Activated T-helper 17 cell treated with anti-CD3 and anti-CD28 coated beads, Interleukin-2, amount 50 U/mL, for 72 hours (primary cell): ENCODE data around the gene XAF1. TPM values are rescaled to one million over a fixed set of nuclear protein-coding genes. Genes with fewer than 3 reads are reported as not detected.

Source experiments
- ATAC-seq: fragments of 150-1000 bp; cut with Tn5 transposase; replicated peaks from 2 replicates; pipeline ENCODE4 v1.10.0; 2021; ENCODE audit warnings: mild to moderate bottlenecking, moderate library complexity
- H3K27ac Mint-ChIP-seq: one replicate; pipeline ENCODE4 v1.8.0; 2022; ENCODE audit warnings: mixed read lengths
- H3K27me3 Mint-ChIP-seq: one replicate; pipeline ENCODE4 v1.8.0; 2022; ENCODE audit warnings: mixed read lengths
- H3K36me3 Mint-ChIP-seq: one replicate; pipeline ENCODE4 v1.8.0; 2022; ENCODE audit warnings: low read depth, mild to moderate bottlenecking, mixed read lengths
- H3K4me1 Mint-ChIP-seq: one replicate; pipeline ENCODE4 v1.8.0; 2022; ENCODE audit warnings: mixed read lengths
- H3K4me3 Mint-ChIP-seq: one replicate; pipeline ENCODE4 v1.8.0; 2022; ENCODE audit warnings: mild to moderate bottlenecking, mixed read lengths
- H3K9me3 Mint-ChIP-seq: one replicate; pipeline ENCODE4 v1.8.0; 2022; ENCODE audit warnings: mixed read lengths
- total RNA-seq, 2 donors: library from RNA; stranded (reverse); gene quantifications; one replicate each; pipeline ENCODE4 v1.2.3, GENCODE V29; 2022

Gene XAF1
- total RNA-seq, 2 donors from 2014 or later = 10.1 to 15.4 TPM

DNA sequence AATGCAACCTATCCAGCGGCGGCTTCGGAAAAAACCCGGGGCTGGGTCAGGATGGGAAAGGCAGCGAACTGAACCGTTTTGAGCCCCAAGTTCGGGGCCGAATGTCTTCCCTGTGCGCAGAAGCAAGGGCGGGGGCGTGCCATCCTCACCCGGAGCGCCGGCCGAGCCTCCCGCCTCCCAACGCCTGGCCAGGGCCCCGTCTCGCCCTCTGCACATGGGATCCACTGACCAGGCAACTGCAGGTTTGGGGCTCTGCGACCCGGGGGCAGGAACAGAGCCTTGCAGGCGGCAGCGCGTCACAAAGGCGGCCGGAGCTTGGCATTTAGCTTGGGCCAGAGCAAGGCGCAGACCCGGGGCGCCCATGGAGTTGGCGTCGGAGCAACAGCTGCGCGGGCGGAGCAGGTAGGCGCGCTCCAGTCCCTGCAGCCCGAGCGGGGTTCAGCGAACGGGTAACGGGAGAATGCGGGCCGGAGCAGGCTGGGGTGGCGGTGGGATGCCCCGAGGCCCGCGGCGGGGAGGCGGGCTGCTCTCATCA lies 20.1 kb downstream of the XAF1 start, which contains the start of gene FBXO39:
TSS of gene FBXO39 (plus strand) at position 345 of the 535 bp plus-strand sequence. CDS start 3,654 bp downstream, outside the sequence.
- H3K36me3 Mint-ChIP-seq = peaks cover 36% of the 10 kb centered on the region
- peaks cover 20% of the 10 kb centered on the region for H3K27me3 Mint-ChIP-seq
- no peak within 1 kb of the TSS for H3K4me3 Mint-ChIP-seq
- ATAC-seq = no peak
- peaks cover 24% of the 10 kb centered on the region for H3K9me3 Mint-ChIP-seq
- H3K27ac Mint-ChIP-seq = no peak within 1 kb of the TSS
- H3K4me1 Mint-ChIP-seq = no peaks in the 10 kb centered on the region

DNA sequence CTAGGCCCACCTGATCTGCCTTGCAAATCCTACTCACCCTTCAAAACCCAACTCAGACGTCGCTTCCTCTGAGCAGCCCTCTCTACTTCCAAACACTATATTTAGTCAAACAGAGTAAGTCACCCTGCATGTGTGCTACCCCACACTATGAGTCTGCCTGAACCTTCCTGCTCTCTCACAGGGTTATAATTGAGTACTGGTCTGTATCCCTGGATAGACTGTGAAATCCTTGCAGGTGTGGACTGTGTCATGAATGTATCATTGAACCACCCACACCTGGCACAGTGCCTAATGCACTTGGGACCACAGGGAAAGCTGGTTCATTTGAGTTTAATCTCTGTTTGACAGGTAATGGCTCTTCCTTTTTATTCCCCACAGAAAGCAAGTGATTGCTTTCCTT lies 23.6 kb downstream of the XAF1 start:
- H3K27me3 Mint-ChIP-seq = peaks cover 40% of the 10 kb centered on the region
- peaks cover under 1% of the 10 kb centered on the region for H3K36me3 Mint-ChIP-seq
- no peak overlapping the region for H3K27ac Mint-ChIP-seq
- peaks cover 32% of the 10 kb centered on the region for H3K9me3 Mint-ChIP-seq
- no peaks in the 10 kb centered on the region for H3K4me1 Mint-ChIP-seq
- H3K4me3 Mint-ChIP-seq = no peak overlapping the region
- ATAC-seq = no peak

DNA sequence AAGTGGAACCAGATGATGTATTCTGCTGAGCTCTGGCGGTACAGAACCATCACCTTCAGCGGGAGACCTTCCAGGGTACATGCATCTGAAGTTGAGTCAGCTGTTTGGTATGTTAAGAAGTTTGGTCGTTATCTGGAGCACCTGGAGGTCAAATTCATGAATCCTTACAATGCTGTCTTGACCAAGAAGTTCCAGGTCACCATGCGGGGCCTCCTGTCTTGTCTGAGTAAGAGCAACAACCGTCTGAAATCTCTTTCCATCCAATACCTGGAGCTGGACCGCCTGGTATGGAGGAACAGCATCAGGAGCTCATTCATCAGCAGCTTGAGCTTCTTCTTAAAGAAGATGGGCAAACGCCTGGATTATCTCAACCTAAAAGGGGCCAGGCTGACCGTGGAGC lies 24.2 kb downstream of the XAF1 start:
- peaks cover 38% of the 10 kb centered on the region for H3K27me3 Mint-ChIP-seq
- H3K36me3 Mint-ChIP-seq = no peaks in the 10 kb centered on the region
- H3K4me1 Mint-ChIP-seq = no peaks in the 10 kb centered on the region
- no peak for ATAC-seq
- H3K9me3 Mint-ChIP-seq = peaks cover 31% of the 10 kb centered on the region
- H3K4me3 Mint-ChIP-seq = no peak overlapping the region
- no peak overlapping the region for H3K27ac Mint-ChIP-seq

DNA sequence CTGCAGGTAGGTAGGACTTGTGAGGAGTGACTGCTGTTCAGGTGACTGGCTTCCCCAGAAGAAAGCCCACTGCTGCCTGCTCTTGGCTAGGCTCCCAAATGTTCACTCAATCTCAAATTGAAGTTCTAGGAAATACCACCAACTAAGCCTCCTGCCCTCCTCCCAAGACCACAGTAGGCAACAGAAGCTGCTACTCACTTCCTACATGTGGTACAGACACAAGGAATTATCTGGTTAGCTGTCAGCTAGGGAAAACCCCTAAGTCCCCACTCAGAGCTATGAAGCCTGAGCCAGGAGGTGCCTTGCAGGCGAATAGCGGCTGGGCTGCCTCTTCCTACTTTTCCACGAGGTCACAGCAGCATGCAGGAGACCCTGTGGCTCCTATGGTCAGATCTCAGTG lies 25.0 kb downstream of the XAF1 start:
- Mint-ChIP-seq H3K9me3 (peaks cover 31% of the 10 kb centered on the region), H3K36me3 (no peaks in the 10 kb centered on the region), H3K4me1 (peaks cover 1% of the 10 kb centered on the region), H3K27me3 (peaks cover 40% of the 10 kb centered on the region), H3K27ac (no peak overlapping the region), H3K4me3 (no peak overlapping the region)
- ATAC-seq = no peak

DNA sequence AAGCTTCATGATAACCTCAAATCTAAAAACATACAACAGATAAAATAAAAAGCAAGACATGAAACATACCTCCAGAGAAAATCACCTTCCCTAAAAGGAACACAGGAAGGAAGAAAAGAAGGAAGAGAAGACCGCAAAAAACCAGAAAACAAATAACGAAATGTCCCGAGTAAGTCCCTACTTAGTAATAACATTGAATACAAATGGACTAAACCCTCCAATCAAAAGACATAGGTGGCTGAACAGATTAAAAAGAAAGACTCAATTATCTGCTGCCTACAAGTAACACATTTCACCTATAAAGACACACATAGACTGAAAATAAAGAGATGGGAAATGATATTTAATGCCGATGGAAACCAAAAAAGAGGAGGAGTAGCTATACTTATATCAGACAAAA lies 26.4 kb downstream of the XAF1 start:
- no peak for ATAC-seq
- no peak overlapping the region for H3K27ac Mint-ChIP-seq
- H3K27me3 Mint-ChIP-seq = peaks cover 50% of the 10 kb centered on the region
- H3K36me3 Mint-ChIP-seq = no peaks in the 10 kb centered on the region
- H3K4me3 Mint-ChIP-seq = no peak overlapping the region
- peaks cover 31% of the 10 kb centered on the region for H3K9me3 Mint-ChIP-seq
- H3K4me1 Mint-ChIP-seq = peaks cover 4% of the 10 kb centered on the region

DNA sequence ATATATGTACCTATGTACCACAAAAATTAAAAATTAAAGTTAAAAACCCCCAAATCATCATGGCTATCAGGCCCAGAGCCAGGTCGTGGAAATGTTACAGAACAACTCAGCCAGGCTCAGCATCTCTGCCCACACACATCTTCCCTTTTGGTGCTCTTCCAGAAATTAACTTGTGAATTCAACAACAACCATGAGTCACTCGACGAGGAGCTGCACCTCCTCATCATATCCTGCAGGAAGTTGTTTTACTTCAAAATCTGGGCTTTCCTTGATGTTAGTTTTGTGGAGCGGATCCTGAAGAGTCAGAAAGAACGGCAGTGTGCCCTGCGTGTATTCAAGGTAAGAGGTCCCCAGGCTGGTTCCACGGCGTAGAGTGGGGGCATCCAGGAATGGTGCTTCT lies 30.8 kb downstream of the XAF1 start:
- Mint-ChIP-seq H3K4me3 (no peak overlapping the region), H3K27me3 (peaks cover 62% of the 10 kb centered on the region), H3K27ac (no peak overlapping the region), H3K4me1 (peaks cover 4% of the 10 kb centered on the region), H3K9me3 (peaks cover 24% of the 10 kb centered on the region), H3K36me3 (no peaks in the 10 kb centered on the region)
- no peak for ATAC-seq

DNA sequence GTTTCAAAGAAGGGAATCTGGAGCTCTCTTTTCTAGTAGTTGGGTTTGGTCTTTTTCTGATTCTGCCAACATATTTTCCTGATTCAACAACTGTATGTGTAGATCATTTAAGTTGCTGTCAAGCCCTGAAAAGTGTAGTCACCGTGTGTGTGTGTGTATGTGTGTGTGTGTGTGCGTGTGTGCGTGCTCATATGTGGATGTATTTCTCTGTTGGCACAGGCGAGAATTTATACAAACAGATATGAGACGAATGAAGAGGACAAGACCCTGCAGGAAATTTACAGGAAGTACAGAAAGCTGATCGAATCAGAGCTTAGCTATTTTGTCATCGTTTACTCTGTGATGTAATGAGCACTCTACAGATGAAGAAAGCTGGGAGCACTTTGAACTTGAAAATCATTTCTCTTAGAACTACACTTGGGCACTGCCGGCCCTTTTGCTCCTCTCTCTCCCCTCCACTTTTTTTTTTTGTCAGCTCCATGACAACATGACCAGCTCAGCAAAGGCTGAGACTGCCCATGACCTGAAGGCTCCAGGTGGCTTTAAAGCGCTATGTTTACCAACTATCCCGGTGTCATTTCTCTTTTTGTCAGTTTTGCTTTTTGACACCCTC lies 31.3 kb downstream of the XAF1 start:
- Mint-ChIP-seq H3K36me3 (no peaks in the 10 kb centered on the region), H3K27ac (no peak overlapping the region), H3K27me3 (peaks cover 59% of the 10 kb centered on the region), H3K4me1 (peaks cover 4% of the 10 kb centered on the region), H3K4me3 (no peak overlapping the region), H3K9me3 (peaks cover 20% of the 10 kb centered on the region)
- no peak for ATAC-seq

DNA sequence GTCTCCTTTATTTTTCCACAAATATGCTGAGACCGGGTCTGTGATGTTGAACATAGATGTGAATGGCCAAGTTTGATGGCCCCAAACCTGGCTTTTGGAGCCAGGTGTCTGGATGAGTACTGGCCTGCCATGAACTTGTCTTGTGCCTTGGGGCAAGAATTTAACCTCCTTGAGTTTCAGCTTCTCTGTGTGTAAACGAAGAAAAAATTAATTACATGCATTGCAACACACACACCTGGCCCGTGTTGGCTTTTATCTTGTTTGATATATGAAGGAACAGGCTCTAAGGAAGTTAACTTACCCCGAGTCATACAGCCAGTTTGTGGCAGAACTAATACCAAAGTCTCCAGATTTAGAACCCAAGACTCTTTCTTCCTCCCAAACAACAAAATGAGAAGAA lies 33.3 kb downstream of the XAF1 start:
- H3K9me3 Mint-ChIP-seq = peaks cover 4% of the 10 kb centered on the region
- ATAC-seq = no peak
- H3K4me1 Mint-ChIP-seq = peaks cover 4% of the 10 kb centered on the region
- H3K4me3 Mint-ChIP-seq = no peak overlapping the region
- peaks cover 54% of the 10 kb centered on the region for H3K27me3 Mint-ChIP-seq
- H3K36me3 Mint-ChIP-seq = no peaks in the 10 kb centered on the region
- H3K27ac Mint-ChIP-seq = no peak overlapping the region

DNA sequence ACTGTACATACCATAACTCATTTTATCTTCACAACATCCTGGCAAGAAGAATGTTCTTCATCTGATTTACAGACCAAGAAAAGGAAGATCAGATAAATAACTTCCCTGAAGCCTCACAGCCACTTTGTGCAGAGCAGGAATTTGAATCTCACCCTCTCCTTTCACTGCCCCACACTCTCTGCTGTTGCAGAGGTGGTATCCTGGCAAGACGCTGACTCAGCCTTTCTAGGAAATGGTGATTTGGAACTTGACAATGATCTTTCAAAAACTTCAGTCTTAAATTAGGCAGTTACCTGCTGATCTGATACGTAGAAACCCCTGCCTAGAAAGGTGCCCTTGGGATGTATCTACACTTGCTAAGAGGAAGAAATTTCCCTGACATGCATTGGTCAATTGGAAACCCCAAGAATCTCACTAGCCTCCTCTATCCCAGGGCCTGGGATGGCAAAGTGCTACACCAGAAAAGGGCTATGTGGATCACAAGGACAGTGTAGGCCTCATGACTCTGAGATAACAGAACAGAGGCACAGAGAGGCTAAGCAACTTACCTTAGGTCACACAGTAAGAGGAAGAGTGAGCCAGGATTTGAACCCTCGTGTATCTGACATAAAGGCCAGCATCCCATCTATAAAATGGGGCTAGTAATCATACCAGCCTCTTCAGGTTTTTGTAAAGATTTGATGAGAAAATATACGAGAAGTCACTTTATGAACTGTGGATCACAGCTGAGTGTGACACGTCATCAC lies 38.1 kb downstream of the XAF1 start:
- H3K9me3 Mint-ChIP-seq = no peaks in the 10 kb centered on the region
- no peaks in the 10 kb centered on the region for H3K36me3 Mint-ChIP-seq
- peaks cover 40% of the 10 kb centered on the region for H3K27me3 Mint-ChIP-seq
- no peak for ATAC-seq
- H3K27ac Mint-ChIP-seq = no peak overlapping the region
- no peak overlapping the region for H3K4me3 Mint-ChIP-seq
- no peaks in the 10 kb centered on the region for H3K4me1 Mint-ChIP-seq

DNA sequence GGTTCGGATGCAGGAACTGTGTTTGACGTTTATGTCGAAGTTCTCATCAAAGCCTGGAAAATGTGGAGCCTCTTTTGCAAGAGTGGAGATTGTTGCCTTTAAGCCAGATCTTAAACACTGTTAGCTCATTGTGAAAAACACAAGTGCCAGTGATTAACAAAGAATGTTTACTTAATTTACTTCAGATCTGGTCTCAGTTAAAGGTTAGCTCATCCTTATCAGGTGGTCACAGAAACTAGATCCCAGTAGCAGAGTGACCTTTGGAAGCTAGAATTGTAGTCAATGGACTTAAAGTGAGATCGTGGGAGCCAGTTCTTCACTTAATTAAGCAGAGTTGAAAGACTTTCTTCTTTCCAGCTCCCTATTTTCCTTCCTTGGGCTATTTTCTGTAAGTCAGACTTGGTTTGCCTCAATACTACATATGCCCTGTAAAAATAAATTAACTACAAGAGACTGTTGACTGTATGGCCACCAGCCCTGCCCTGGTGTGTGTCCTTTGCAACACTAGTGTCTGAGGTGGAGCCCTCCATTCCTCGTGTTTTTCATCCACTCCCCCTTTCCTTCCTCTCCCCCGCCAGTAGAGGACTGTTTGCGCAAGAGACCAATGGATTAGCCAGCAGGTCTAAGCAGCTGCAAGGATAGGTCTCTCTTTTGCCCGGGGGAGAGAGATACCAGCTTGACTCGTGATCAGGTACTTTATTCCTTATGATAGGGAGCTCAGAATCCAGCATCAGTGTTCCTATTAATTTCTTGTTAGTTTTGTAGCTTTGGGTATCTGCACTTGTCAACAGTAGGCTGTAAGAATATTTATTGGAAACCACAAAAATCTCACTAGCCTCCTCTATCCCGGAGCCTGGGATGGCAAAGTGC lies 40.4 kb downstream of the XAF1 start:
- no peaks in the 10 kb centered on the region for H3K9me3 Mint-ChIP-seq
- no peaks in the 10 kb centered on the region for H3K4me1 Mint-ChIP-seq
- no peak overlapping the region for H3K4me3 Mint-ChIP-seq
- H3K36me3 Mint-ChIP-seq = no peaks in the 10 kb centered on the region
- peaks cover 29% of the 10 kb centered on the region for H3K27me3 Mint-ChIP-seq
- H3K27ac Mint-ChIP-seq = no peak overlapping the region
- ATAC-seq = no peak

DNA sequence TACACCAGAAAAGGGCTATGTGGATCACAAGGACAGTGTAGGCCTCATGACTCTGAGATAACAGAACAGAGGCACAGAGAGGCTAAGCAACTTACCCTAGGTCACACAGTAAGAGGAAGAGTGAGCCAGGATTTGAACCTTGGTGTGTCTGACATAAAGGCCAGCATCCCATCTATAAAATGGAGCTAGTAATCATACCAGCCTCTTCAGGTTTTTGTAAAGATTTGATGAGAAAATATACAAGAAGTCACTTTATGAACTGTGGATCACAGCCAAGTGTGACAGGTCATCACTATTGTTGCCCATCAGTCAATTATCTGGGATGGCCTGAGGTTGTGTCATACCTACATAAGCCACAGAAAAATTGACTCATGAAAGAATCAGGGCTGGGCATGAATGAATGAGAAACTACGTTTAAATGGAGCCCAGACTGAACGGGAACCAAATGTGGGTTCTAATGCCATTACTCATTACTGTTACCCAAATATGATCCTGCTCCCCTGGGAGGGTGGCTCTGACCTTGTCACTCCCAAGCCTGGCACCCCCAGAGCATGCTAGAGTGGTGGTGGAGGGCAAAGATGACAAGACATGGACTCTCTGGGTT lies 41.1 kb downstream of the XAF1 start:
- Mint-ChIP-seq H3K27me3 (peaks cover 24% of the 10 kb centered on the region), H3K4me3 (no peak overlapping the region), H3K9me3 (no peaks in the 10 kb centered on the region), H3K27ac (no peak overlapping the region), H3K36me3 (no peaks in the 10 kb centered on the region), H3K4me1 (no peaks in the 10 kb centered on the region)
- ATAC-seq = no peak

DNA sequence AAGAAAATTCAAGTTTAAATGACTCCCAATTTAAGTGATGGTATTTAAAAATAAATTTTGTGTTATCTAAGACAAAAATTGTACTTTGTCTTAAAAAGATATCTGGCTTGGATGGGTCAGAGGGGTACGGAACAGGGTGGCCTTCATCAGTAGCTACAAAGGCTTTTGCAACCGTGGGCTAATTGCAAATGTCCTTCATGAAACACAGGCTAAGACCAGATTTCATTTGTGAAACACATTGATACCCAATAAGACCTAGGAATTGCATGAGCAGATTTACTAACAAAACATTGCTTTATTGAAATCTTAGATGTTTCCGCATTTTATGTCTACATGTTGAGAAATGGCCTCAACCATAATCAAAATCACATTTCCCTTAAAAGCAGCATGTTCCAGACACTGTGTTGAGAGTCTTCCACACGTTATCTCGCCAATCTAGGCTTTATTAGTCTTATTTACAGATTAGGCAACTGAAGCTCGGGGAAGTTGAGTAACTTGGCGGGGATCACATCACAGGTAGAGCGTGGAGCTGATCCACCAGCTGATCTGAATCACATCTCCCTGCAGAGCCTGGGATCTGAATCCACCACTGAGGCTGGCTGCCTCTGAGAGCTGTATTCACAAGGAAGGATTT lies 42.0 kb downstream of the XAF1 start:
- Mint-ChIP-seq H3K27me3 (peaks cover 16% of the 10 kb centered on the region), H3K9me3 (no peaks in the 10 kb centered on the region), H3K4me1 (no peaks in the 10 kb centered on the region), H3K4me3 (no peak overlapping the region), H3K36me3 (no peaks in the 10 kb centered on the region), H3K27ac (no peak overlapping the region)
- no peak for ATAC-seq

DNA sequence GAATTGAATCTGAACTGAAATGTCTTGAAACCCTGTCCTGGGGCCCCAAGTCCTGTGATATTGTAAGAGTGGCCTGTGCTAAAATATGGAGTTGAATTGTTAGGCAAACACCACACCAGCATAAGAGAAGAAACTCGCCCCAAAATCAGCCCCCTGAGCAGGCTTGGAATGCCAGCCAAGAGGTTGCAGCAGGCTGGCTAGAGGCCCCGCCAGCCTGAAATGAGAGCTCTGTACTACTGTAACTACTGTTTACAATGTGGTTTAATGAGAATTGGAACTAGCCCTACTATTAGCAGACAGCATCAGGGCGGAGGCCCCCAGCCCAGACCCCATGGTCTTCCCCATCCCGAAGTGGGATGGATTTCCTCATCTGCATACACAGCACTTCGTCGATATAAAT lies 43.9 kb downstream of the XAF1 start:
- Mint-ChIP-seq H3K4me1 (no peaks in the 10 kb centered on the region), H3K27ac (no peak overlapping the region), H3K4me3 (no peak overlapping the region), H3K36me3 (no peaks in the 10 kb centered on the region), H3K9me3 (no peaks in the 10 kb centered on the region), H3K27me3 (peaks cover 11% of the 10 kb centered on the region)
- ATAC-seq = no peak
